HEK293 (cell line): ENCODE results near the gene LASP1.

Experiments used
- FEZF1 ChIP-seq: fragments of 450-650 bp; formaldehyde crosslinking; IDR thresholded peaks from 2 replicates; pipeline ENCODE4 v1.5.1; 2016; ENCODE audit warnings: missing biosample characterization, missing genetic modification characterization
- KLF1 ChIP-seq: fragments of 450-650 bp; formaldehyde crosslinking; IDR thresholded peaks from 2 replicates; pipeline ENCODE4 v1.5.1; 2016; ENCODE audit warnings: missing biosample characterization, missing genetic modification characterization
- MEIS1 ChIP-seq: sonication (generic); formaldehyde crosslinking; IDR thresholded peaks from 2 replicates; pipeline ENCODE4 v1.8.1; 2022; ENCODE audit warnings: missing genetic modification reagents, mild to moderate bottlenecking, borderline replicate concordance
- PRDM1 ChIP-seq: fragments of 450-650 bp; formaldehyde crosslinking; IDR thresholded peaks from 2 replicates; pipeline ENCODE4; 2016; ENCODE audit warnings: missing biosample characterization, missing genetic modification characterization
- WT1 ChIP-seq: fragments of 450-650 bp; formaldehyde crosslinking; IDR thresholded peaks from 2 replicates; pipeline ENCODE4 v1.5.1; 2016; ENCODE audit warnings: missing biosample characterization, missing genetic modification characterization
- YY1 ChIP-seq: fragments of 450-650 bp; formaldehyde crosslinking; IDR thresholded peaks from 2 replicates; pipeline ENCODE4 v1.5.1; 2018; ENCODE audit warnings: missing biosample characterization, missing genetic modification characterization
- ZBTB49 ChIP-seq: fragments of 450-650 bp; formaldehyde crosslinking; IDR thresholded peaks from 2 replicates; pipeline ENCODE4 v1.5.1; 2016; ENCODE audit warnings: missing biosample characterization, missing genetic modification characterization, low read depth
- ZBTB7A ChIP-seq: fragments of 450-650 bp; formaldehyde crosslinking; IDR thresholded peaks from 2 replicates; pipeline ENCODE4 v1.5.1; 2016; ENCODE audit warnings: low read depth, missing biosample characterization, missing genetic modification characterization
- ZFP3 ChIP-seq: fragments of 450-650 bp; formaldehyde crosslinking; IDR thresholded peaks from 2 replicates; pipeline ENCODE4 v1.5.1; 2016; ENCODE audit warnings: low read depth, missing biosample characterization, missing genetic modification characterization
- ZNF146 ChIP-seq: fragments of 450-650 bp; formaldehyde crosslinking; IDR thresholded peaks from 2 replicates; pipeline ENCODE4 v1.5.1; 2016; ENCODE audit warnings: missing biosample characterization, missing genetic modification characterization
- ZNF157 ChIP-seq: fragments of 450-650 bp; formaldehyde crosslinking; IDR thresholded peaks from 2 replicates; pipeline ENCODE4 v1.5.1; 2016; ENCODE audit warnings: missing biosample characterization, missing genetic modification characterization
- ZNF221 ChIP-seq: fragments of 450-650 bp; formaldehyde crosslinking; IDR thresholded peaks from 2 replicates; pipeline ENCODE4 v1.5.1; 2017; ENCODE audit warnings: missing biosample characterization, missing genetic modification characterization, borderline replicate concordance
- ZNF311 ChIP-seq: fragments of 450-650 bp; formaldehyde crosslinking; IDR thresholded peaks from 2 replicates; pipeline ENCODE4 v1.5.1; 2017; ENCODE audit warnings: missing biosample characterization, missing genetic modification characterization, borderline replicate concordance
- ZNF335 ChIP-seq: fragments of 450-650 bp; formaldehyde crosslinking; conservative IDR thresholded peaks from 2 replicates; pipeline ENCODE4 v1.5.1; 2016; ENCODE audit warnings: missing biosample characterization, missing genetic modification characterization
- ZNF521 ChIP-seq: fragments of 450-650 bp; formaldehyde crosslinking; IDR thresholded peaks from 2 replicates; pipeline ENCODE4 v1.5.1; 2017; ENCODE audit warnings: missing biosample characterization, mild to moderate bottlenecking, missing genetic modification characterization
- ZNF530 ChIP-seq: fragments of 450-650 bp; formaldehyde crosslinking; IDR thresholded peaks from 2 replicates; pipeline ENCODE4 v1.5.1; 2016; ENCODE audit warnings: low read depth, missing biosample characterization, missing genetic modification characterization
- ZNF555 ChIP-seq: fragments of 450-650 bp; formaldehyde crosslinking; conservative IDR thresholded peaks from 2 replicates; pipeline ENCODE4 v1.5.1; 2017; ENCODE audit warnings: missing biosample characterization, mild to moderate bottlenecking, missing genetic modification characterization, inconsistent platforms
- ZNF624 ChIP-seq: fragments of 450-650 bp; formaldehyde crosslinking; IDR thresholded peaks from 2 replicates; pipeline ENCODE4 v1.5.1; 2017; ENCODE audit warnings: missing biosample characterization, missing genetic modification characterization
- ZNF664 ChIP-seq: fragments of 450-650 bp; formaldehyde crosslinking; IDR thresholded peaks from 2 replicates; pipeline ENCODE4 v1.5.1; 2016; ENCODE audit warnings: missing biosample characterization, missing genetic modification characterization
- ZNF747 ChIP-seq: fragments of 450-650 bp; formaldehyde crosslinking; IDR thresholded peaks from 2 replicates; pipeline ENCODE4 v1.5.1; 2016; ENCODE audit warnings: missing biosample characterization, missing genetic modification characterization
- ZNF76 ChIP-seq: fragments of 450-650 bp; formaldehyde crosslinking; IDR thresholded peaks from 2 replicates; pipeline ENCODE4; 2016; ENCODE audit warnings: low read depth, missing biosample characterization, missing genetic modification characterization, borderline replicate concordance
- ZSCAN16 ChIP-seq: fragments of 450-650 bp; formaldehyde crosslinking; IDR thresholded peaks from 2 replicates; pipeline ENCODE4 v1.5.1; 2016; ENCODE audit warnings: missing biosample characterization, missing genetic modification characterization
- ZXDB ChIP-seq: fragments of 450-650 bp; formaldehyde crosslinking; IDR thresholded peaks from 2 replicates; pipeline ENCODE4 v1.5.1; 2016; ENCODE audit warnings: missing biosample characterization, missing genetic modification characterization
- TF ChIP-seq, protein P1 (sequence below): fragments of 450-650 bp; formaldehyde crosslinking; IDR thresholded peaks from 2 replicates; pipeline ENCODE4 v1.5.1; 2016; ENCODE audit warnings: missing biosample characterization, missing genetic modification characterization
- TF ChIP-seq, protein P2 (sequence below): fragments of 450-650 bp; formaldehyde crosslinking; IDR thresholded peaks from 2 replicates; pipeline ENCODE4 v1.5.1; 2017; ENCODE audit warnings: missing biosample characterization, mild to moderate bottlenecking, missing genetic modification characterization, moderate library complexity
- TF ChIP-seq, protein P3 (sequence below): fragments of 450-650 bp; formaldehyde crosslinking; IDR thresholded peaks from 2 replicates; pipeline ENCODE4 v1.5.1; 2016; ENCODE audit warnings: missing biosample characterization, missing genetic modification characterization
- TF ChIP-seq, protein P4 (sequence below): fragments of 450-650 bp; formaldehyde crosslinking; IDR thresholded peaks from 2 replicates; pipeline ENCODE4 v1.5.1; 2016; ENCODE audit warnings: missing biosample characterization, missing genetic modification characterization
- TF ChIP-seq, protein P5 (sequence below): fragments of 450-650 bp; formaldehyde crosslinking; IDR thresholded peaks from 2 replicates; pipeline ENCODE4 v1.5.1; 2016; ENCODE audit warnings: missing biosample characterization, missing genetic modification characterization, borderline replicate concordance

The LASP1 gene

DNA sequence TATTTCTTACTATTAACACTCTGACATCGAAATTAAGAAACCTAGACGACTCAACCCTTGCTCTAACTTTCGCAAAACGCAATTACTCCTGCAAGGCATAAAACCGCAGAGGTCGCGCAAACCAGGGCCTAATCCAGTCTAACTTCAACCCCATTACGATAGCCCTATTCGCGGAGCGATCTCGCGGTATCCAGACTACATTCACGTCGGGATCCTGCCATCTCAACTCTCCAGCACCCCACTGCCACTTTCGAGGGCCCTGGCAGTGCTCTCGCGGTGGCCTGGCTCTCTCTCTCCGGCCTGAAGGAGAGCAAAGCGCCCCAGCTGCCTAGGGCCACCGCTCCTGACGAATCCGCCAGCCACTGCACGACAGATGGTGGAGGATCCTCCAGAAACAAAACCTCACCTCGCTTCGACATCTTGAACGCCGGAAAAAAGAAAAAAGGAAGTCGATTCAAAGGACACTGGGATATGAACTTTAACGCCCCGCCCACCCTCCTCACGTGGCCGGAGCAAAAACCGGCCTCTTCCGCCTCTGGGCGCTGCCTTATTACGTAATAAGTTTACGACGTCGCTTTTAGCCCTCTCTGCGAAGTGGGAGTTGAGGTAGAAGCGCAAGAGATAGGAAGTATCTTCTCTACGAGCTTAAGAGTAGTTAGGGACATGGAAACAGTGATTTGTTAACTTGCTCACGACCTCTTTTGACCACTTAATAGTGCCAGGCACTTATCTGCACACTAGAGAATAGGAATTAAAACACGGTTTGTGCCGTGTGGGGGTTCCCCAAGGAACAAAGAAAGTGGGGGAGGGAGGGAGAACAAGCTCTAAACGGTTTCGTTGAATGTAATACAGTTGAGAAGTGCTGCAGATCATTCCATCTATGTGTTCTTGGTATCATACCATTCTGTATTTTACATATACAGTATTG, 16.3 kb upstream of the LASP1 start, which contains the start of gene RPL23 (continued):
- TF ChIP-seq ZFP3 (tag by site-specific recombination), result no peak
- TF ChIP-seq, protein P1, sequence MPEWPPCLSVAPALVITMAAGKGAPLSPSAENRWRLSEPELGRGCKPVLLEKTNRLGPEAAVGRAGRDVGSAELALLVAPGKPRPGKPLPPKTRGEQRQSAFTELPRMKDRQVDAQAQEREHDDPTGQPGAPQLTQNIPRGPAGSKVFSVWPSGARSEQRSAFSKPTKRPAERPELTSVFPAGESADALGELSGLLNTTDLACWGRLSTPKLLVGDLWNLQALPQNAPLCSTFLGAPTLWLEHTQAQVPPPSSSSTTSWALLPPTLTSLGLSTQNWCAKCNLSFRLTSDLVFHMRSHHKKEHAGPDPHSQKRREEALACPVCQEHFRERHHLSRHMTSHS (tag by site-specific recombination), result no peak
- TF ChIP-seq ZNF157 (tag by site-specific recombination), result no peak
- peak; percentile 48; the same call in 1 of the 2 replicates for TF ChIP-seq KLF1 (tag by site-specific recombination)
- TF ChIP-seq WT1 (tag by site-specific recombination), result peak; percentile 32; the same call in 1 of the 2 replicates
- peak; percentile 82 for TF ChIP-seq ZXDB (tag by site-specific recombination)
- no peak for TF ChIP-seq ZNF311 (tag by site-specific recombination)
- TF ChIP-seq, protein P2, sequence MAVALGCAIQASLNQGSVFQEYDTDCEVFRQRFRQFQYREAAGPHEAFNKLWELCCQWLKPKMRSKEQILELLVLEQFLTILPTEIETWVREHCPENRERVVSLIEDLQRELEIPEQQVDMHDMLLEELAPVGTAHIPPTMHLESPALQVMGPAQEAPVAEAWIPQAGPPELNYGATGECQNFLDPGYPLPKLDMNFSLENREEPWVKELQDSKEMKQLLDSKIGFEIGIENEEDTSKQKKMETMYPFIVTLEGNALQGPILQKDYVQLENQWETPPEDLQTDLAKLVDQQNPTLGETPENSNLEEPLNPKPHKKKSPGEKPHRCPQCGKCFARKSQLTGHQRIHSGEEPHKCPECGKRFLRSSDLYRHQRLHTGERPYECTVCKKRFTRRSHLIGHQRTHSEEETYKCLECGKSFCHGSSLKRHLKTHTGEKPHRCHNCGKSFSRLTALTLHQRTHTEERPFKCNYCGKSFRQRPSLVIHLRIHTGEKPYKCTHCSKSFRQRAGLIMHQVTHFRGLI (tag by site-specific recombination), result no peak
- no peak for TF ChIP-seq ZSCAN16 (tag by site-specific recombination)
- no peak for TF ChIP-seq ZNF146 (tag by site-specific recombination)
- TF ChIP-seq YY1 (tag by site-specific recombination), result peak; percentile 69
- TF ChIP-seq ZNF335, result peak; percentile 54; the same call in 1 of the 2 replicates
- no peak for TF ChIP-seq ZBTB7A (tag by site-specific recombination)
- TF ChIP-seq, protein P3, sequence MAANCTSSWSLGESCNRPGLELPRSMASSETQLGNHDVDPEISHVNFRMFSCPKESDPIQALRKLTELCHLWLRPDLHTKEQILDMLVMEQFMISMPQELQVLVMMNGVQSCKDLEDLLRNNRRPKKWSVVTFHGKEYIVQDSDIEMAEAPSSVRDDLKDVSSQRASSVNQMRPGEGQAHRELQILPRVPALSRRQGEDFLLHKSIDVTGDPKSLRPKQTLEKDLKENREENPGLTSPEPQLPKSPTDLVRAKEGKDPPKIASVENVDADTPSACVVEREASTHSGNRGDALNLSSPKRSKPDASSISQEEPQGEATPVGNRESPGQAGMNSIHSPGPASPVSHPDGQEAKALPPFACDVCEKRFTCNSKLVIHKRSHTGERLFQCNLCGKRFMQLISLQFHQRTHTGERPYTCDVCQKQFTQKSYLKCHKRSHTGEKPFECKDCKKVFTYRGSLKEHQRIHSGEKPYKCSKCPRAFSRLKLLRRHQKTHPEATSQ, result no peak
- TF ChIP-seq, protein P4, sequence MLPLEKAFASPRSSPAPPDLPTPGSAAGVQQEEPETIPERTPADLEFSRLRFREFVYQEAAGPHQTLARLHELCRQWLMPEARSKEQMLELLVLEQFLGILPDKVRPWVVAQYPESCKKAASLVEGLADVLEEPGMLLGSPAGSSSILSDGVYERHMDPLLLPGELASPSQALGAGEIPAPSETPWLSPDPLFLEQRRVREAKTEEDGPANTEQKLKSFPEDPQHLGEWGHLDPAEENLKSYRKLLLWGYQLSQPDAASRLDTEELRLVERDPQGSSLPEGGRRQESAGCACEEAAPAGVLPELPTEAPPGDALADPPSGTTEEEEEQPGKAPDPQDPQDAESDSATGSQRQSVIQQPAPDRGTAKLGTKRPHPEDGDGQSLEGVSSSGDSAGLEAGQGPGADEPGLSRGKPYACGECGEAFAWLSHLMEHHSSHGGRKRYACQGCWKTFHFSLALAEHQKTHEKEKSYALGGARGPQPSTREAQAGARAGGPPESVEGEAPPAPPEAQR (tag by site-specific recombination), result 0 out of 2 replicates have a peak, but pooled peaks have one; percentile 47
- no peak for TF ChIP-seq ZNF555 (tag by site-specific recombination)
- no peak for TF ChIP-seq ZNF664
- TF ChIP-seq, protein P5, sequence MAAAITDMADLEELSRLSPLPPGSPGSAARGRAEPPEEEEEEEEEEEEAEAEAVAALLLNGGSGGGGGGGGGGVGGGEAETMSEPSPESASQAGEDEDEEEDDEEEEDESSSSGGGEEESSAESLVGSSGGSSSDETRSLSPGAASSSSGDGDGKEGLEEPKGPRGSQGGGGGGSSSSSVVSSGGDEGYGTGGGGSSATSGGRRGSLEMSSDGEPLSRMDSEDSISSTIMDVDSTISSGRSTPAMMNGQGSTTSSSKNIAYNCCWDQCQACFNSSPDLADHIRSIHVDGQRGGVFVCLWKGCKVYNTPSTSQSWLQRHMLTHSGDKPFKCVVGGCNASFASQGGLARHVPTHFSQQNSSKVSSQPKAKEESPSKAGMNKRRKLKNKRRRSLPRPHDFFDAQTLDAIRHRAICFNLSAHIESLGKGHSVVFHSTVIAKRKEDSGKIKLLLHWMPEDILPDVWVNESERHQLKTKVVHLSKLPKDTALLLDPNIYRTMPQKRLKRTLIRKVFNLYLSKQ (tag by site-specific recombination), result no peak
- no peak for TF ChIP-seq ZNF747 (tag by site-specific recombination)
- 0 out of 2 replicates have a peak, but pooled peaks have one; percentile 9 for TF ChIP-seq FEZF1 (tag by site-specific recombination)
- TF ChIP-seq ZBTB49 (tag by site-specific recombination), result no peak
- TF ChIP-seq ZNF521 (tag by site-specific recombination), result no peak
- no peak for TF ChIP-seq ZNF530 (tag by site-specific recombination)
- TF ChIP-seq PRDM1 (tag by site-specific recombination), result peak; percentile 74
- TF ChIP-seq ZNF76, result peak; percentile 87
- no peak for TF ChIP-seq MEIS1 (CRISPR knock-in tag)
- TF ChIP-seq ZNF624 (tag by site-specific recombination), result no peak
- no peak for TF ChIP-seq ZNF221
- TF ChIP-seq, all 188 proteins: peak for 64
